HFFc6 (cell line): ENCODE measurements around the gene PYY. TPM values are rescaled to one million over a fixed set of nuclear protein-coding genes. Genes with fewer than 3 reads are reported as not detected.

Experiments
- DNase-seq: peaks from one replicate; pipeline ENCODE4 v3.0.0-alpha.2; 2018
- H3K27ac Mint-ChIP-seq: 2 replicates; pipeline ENCODE4 v1.8.0; 2020; ENCODE audit warnings: mild to moderate bottlenecking, mixed read lengths
- H3K27me3 Mint-ChIP-seq: 2 replicates; pipeline ENCODE4 v1.8.0; 2021; ENCODE audit warnings: mild to moderate bottlenecking, moderate library complexity, mixed read lengths; ENCODE audit not compliant: insufficient read depth
- H3K36me3 Mint-ChIP-seq: 2 replicates; pipeline ENCODE4 v1.8.0; 2021; ENCODE audit warnings: low read depth, mixed read lengths
- H3K4me1 Mint-ChIP-seq: 2 replicates; pipeline ENCODE4 v1.8.0; 2020; ENCODE audit warnings: low read depth, mixed read lengths
- H3K4me3 Mint-ChIP-seq: 2 replicates; pipeline ENCODE4 v1.8.0; 2020; ENCODE audit warnings: mild to moderate bottlenecking, moderate library complexity, mixed read lengths
- H3K9me3 Mint-ChIP-seq: 2 replicates; pipeline ENCODE4 v1.8.0; 2020; ENCODE audit warnings: mild to moderate bottlenecking, mixed read lengths
- CTCF ChIP-seq: fragments of 200-600 bp; sonication (generic); IDR thresholded peaks from 2 replicates; pipeline ENCODE4 v1.5.0; 2021; ENCODE audit warnings: antibody characterized with exemption, mild to moderate bottlenecking
- total RNA-seq, 6 experiments: library from RNA; stranded (reverse); fragmentation: NEBNext Ultra II Directional; extraction: Animal tissue kit (Norgen Biotek cat#: 25700); gene quantifications; 2 replicates in 1 of 6; 3 replicates in 5 of 6; pipeline ENCODE4 v1.2.3, GENCODE V29; 2021

PYY gene
- total RNA-seq, 6 experiments from 2014 or later: 0.43 TPM; not detected in 5

- H3K9me3 Mint-ChIP-seq: no peaks in the 10 kb centered on the region
- no peak overlapping the region for H3K27ac Mint-ChIP-seq
These were observed 34.6 kb upstream of the PYY start for GRCh38 chr17:43988301-43988700.

GRCh38 chr17:43987131-43988021 is 33.6 kb upstream of the PYY start:
- no peaks in the 10 kb centered on the region for H3K36me3 Mint-ChIP-seq
- TF ChIP-seq CTCF: no peak
- H3K27ac Mint-ChIP-seq: no peak overlapping the region
- no peak overlapping the region for H3K4me3 Mint-ChIP-seq
- H3K4me1 Mint-ChIP-seq: no peaks in the 10 kb centered on the region
- no peak for DNase-seq
- peaks cover 47% of the 10 kb centered on the region for H3K27me3 Mint-ChIP-seq
- H3K9me3 Mint-ChIP-seq: no peaks in the 10 kb centered on the region

More at GRCh38 chr17:43988301-43988700, 34.6 kb upstream of the PYY start:
- H3K4me3 Mint-ChIP-seq: no peak overlapping the region
- H3K36me3 Mint-ChIP-seq: no peaks in the 10 kb centered on the region
- TF ChIP-seq CTCF: no peak
- peaks cover 42% of the 10 kb centered on the region for H3K27me3 Mint-ChIP-seq
- DNase-seq: no peak
- H3K4me1 Mint-ChIP-seq: no peaks in the 10 kb centered on the region

GRCh38 chr17:43986225-43986981 is 32.7 kb upstream of the PYY start:
- no peaks in the 10 kb centered on the region for H3K4me1 Mint-ChIP-seq
- H3K9me3 Mint-ChIP-seq: no peaks in the 10 kb centered on the region
- no peak for TF ChIP-seq CTCF
- no peak overlapping the region for H3K27ac Mint-ChIP-seq
- H3K4me3 Mint-ChIP-seq: no peak overlapping the region
- H3K36me3 Mint-ChIP-seq: no peaks in the 10 kb centered on the region
- H3K27me3 Mint-ChIP-seq: peaks cover 49% of the 10 kb centered on the region
- DNase-seq: no peak

- Mint-ChIP-seq H3K27ac (no peak overlapping the region), H3K27me3 (peaks cover 63% of the 10 kb centered on the region), H3K4me1 (no peaks in the 10 kb centered on the region), H3K36me3 (no peaks in the 10 kb centered on the region), H3K4me3 (no peak overlapping the region; the same call in 1 of the 2 replicates), H3K9me3 (no peaks in the 10 kb centered on the region)
- no peak for DNase-seq
- no peak for TF ChIP-seq CTCF
These were observed 30.8 kb upstream of the PYY start for GRCh38 chr17:43984521-43984920.

GRCh38 chr17:43983515-43984411 is 30.0 kb upstream of the PYY start:
- Mint-ChIP-seq H3K27me3 (peaks cover 70% of the 10 kb centered on the region), H3K4me1 (no peaks in the 10 kb centered on the region), H3K4me3 (no peak overlapping the region; the same call in 1 of the 2 replicates), H3K9me3 (no peaks in the 10 kb centered on the region), H3K36me3 (no peaks in the 10 kb centered on the region), H3K27ac (no peak overlapping the region)
- DNase-seq: no peak
- TF ChIP-seq CTCF: peak; percentile 33; the same call in 1 of the 2 replicates
